Panc1 (cell line): ENCODE measurements around the gene EP400. TPM values are rescaled to one million over a fixed set of nuclear protein-coding genes. Genes with fewer than 3 reads are reported as not detected.

Source experiments
- ATAC-seq: fragments of 200-7000 bp; cut with Tn5 transposase; 2 replicates; pipeline ENCODE4 v1.9.1; 2020; ENCODE audit warnings: mild to moderate bottlenecking, moderate library complexity
- BruUV-seq: library from RNA; stranded (reverse); fragments of 400-500 nt; replicated peaks from 2 replicates; lab custom pipeline; 2021; lab: Mats Ljungman, UMichigan
- CTCF ChIA-PET: fragments of 300-600 bp; sonication (Branson Sonifier 250); formaldehyde crosslinking; loops from one replicate; lab custom pipeline; 2022; ENCODE audit warnings: antibody characterized with exemption; lab: Charles Lee
- POLR2A ChIA-PET: fragments of 300-600 bp; sonication (Branson Sonifier 250); formaldehyde crosslinking; loops from one replicate; lab custom pipeline; 2022; ENCODE audit warnings: antibody characterized with exemption; lab: Charles Lee
- DNase-seq: peaks from one replicate; pipeline ENCODE4 v3.0.0-alpha.2; 2010; ENCODE audit warnings: low read depth, low spot score
- H3K27ac ChIP-seq: 2 replicates; pipeline ENCODE4 v1.5.1; 2011; ENCODE audit warnings: mild to moderate bottlenecking, low read length, inconsistent platforms
- H3K27me3 ChIP-seq: fragments of 200-500 bp; sonication (Bioruptor generic); 2 replicates; pipeline ENCODE4 v1.6.0; 2014; ENCODE audit warnings: low read length, inconsistent platforms; ENCODE audit not compliant: control insufficient read depth, insufficient read depth
- H3K36me3 ChIP-seq: fragments of 200-500 bp; sonication (Bioruptor generic); 2 replicates; pipeline ENCODE4 v1.5.1; 2014; ENCODE audit warnings: inconsistent platforms, mild to moderate bottlenecking, low read length, moderate library complexity; ENCODE audit not compliant: control insufficient read depth, insufficient read depth
- H3K4me1 ChIP-seq: 2 replicates; pipeline ENCODE4 v1.5.1; 2011; ENCODE audit warnings: inconsistent platforms, mild to moderate bottlenecking, low read length, moderate library complexity; ENCODE audit not compliant: control insufficient read depth, insufficient read depth
- H3K4me3 ChIP-seq, 2 experiments: 2 replicates each; pipeline ENCODE4 v1.5.1; 2011 to 2012; ENCODE audit warnings: low read depth in 2 of 2, low read length in 2 of 2, mild to moderate bottlenecking in 2 of 2, inconsistent platforms in 1 of 2, moderate library complexity in 1 of 2
- H3K9me3 ChIP-seq: fragments of 200-500 bp; sonication (Bioruptor generic); 2 replicates; pipeline ENCODE4 v1.5.1; 2014; ENCODE audit warnings: low read depth, mild to moderate bottlenecking, inconsistent platforms, low read length, moderate library complexity; ENCODE audit not compliant: control insufficient read depth, insufficient read depth
- CTCF ChIP-seq: fragments of 450-650 bp; IDR thresholded peaks from 2 replicates; pipeline ENCODE4 v1.5.1; 2017; ENCODE audit warnings: mild to moderate bottlenecking
- POLR2AphosphoS5 ChIP-seq: IDR thresholded peaks from 2 replicates; pipeline ENCODE4 v1.6.1; 2012; ENCODE audit warnings: mild to moderate bottlenecking, low read depth, low read length, moderate library complexity
- REST ChIP-seq, 2 experiments: IDR thresholded peaks; 2 replicates each; pipeline ENCODE4 v1.6.1; 2011 to 2012; ENCODE audit warnings: low read depth in 2 of 2, control low read depth in 1 of 2, low read length in 1 of 2, mild to moderate bottlenecking in 1 of 2, moderate library complexity in 1 of 2; ENCODE audit not compliant: insufficient read depth in 1 of 2
- SIN3A ChIP-seq: IDR thresholded peaks from 2 replicates; pipeline ENCODE4 v1.6.1; 2012; ENCODE audit warnings: low read depth, mild to moderate bottlenecking, low read length, moderate library complexity, borderline replicate concordance; ENCODE audit not compliant: insufficient read depth
- TCF7L2 ChIP-seq: IDR thresholded peaks from 2 replicates; pipeline ENCODE4 v1.6.1; 2011; ENCODE audit warnings: mild to moderate bottlenecking, low read depth, low read length, inconsistent platforms
- in situ Hi-C: cut with HindIII; loops from 2 replicates; pipeline ENCODE4 v1.10.0; 2016; ENCODE audit warnings: low sequenced_read_pairs, low pct_unique_long_range_greater_than_20kb
- intact Hi-C: fragments of 100-400 bp; cut with micrococcal nuclease; formaldehyde crosslinking; loops from one replicate; pipeline ENCODE4 v1.10.0; 2022; ENCODE audit not compliant: unreplicated experiment
- total RNA-seq: library from RNA; stranded (reverse); gene quantifications from one replicate; pipeline ENCODE4 v1.2.1, GENCODE V29; 2021; ENCODE audit not compliant: unreplicated experiment

The EP400 gene
- total RNA-seq, 1 experiment from 2014 or later, result 59.4 TPM

- ChIA-PET POLR2A (no interaction called here), CTCF (interaction anchor here (0.6 kb wide), 1 partner anchor 51 kb away, joined by 13 read pairs; no protein-coding TSS in a partner anchor)
- no peak for ATAC-seq
Measured at GRCh38 chr12:132061197-132061596, 111.5 kb downstream of the EP400 start.

GRCh38 chr12:132061641-132062430, 112.1 kb downstream of the EP400 start:
- H3K27ac ChIP-seq, result no peak overlapping the region
- in situ Hi-C loops, result no loop called here
- H3K27me3 ChIP-seq, result no peaks in the 10 kb centered on the region
- no TSS peak for BruUV-seq
- POLR2A ChIA-PET, result no interaction called here
- TF ChIP-seq REST (IDR thresholded peaks at IDR 0.05; ENCODE audit: insufficient read depth in 1 of 2, low read depth in 2 of 2, low read length in 1 of 2), result no peak
- TF ChIP-seq TCF7L2, result no peak
- no peak for TF ChIP-seq SIN3A
- no peak for TF ChIP-seq CTCF
- no peak for TF ChIP-seq POLR2AphosphoS5
- intact Hi-C loops, result no loop called here
- H3K4me3 ChIP-seq, result no peak overlapping the region
- CTCF ChIA-PET, result no interaction called here
- no peak for ATAC-seq
- H3K9me3 ChIP-seq, result no peaks in the 10 kb centered on the region
- no peak for DNase-seq
- H3K4me1 ChIP-seq, result no peaks in the 10 kb centered on the region
- peaks cover 5% of the 10 kb centered on the region; the same call in 1 of the 2 replicates for H3K36me3 ChIP-seq

More at GRCh38 chr12:132061197-132061596, 111.5 kb downstream of the EP400 start:
- intact Hi-C loops, result no loop called here
- in situ Hi-C loops, result no loop called here
- no peaks in the 10 kb centered on the region for H3K4me1 ChIP-seq
- no peak overlapping the region for H3K27ac ChIP-seq
- H3K27me3 ChIP-seq, result no peaks in the 10 kb centered on the region
- H3K4me3 ChIP-seq, result no peak overlapping the region
- BruUV-seq, result no TSS peak
- H3K9me3 ChIP-seq, result no peaks in the 10 kb centered on the region
- TF ChIP-seq SIN3A (no peak), REST (IDR thresholded peaks at IDR 0.05; ENCODE audit: insufficient read depth in 1 of 2, low read depth in 2 of 2, low read length in 1 of 2) (no peak), TCF7L2 (no peak), POLR2AphosphoS5 (no peak), CTCF (no peak)
- H3K36me3 ChIP-seq, result peaks cover 7% of the 10 kb centered on the region; the same call in 1 of the 2 replicates
- no peak for DNase-seq
